ENCODE results near the gene FSTL5.

DNA sequence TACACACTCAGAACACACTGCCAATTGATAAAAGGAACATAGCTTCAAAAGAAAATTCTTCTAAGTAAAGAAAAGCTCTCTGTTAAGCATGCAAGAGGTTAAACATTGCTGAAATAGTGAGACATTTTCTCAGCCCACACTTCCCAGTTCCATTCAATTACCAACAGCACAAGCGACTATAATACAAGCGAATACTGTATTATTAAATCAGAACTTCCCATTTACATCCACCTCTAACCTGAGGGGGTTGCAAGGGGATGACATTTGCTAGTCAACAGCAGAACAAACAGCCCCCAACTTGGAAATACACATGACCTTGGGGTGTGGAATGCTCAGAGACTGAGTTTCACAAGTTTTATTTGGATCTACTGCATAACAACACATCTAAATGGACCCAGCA, 1.1 kb downstream of the FSTL5 start:
- TF ChIP-seq, protein P1, sequence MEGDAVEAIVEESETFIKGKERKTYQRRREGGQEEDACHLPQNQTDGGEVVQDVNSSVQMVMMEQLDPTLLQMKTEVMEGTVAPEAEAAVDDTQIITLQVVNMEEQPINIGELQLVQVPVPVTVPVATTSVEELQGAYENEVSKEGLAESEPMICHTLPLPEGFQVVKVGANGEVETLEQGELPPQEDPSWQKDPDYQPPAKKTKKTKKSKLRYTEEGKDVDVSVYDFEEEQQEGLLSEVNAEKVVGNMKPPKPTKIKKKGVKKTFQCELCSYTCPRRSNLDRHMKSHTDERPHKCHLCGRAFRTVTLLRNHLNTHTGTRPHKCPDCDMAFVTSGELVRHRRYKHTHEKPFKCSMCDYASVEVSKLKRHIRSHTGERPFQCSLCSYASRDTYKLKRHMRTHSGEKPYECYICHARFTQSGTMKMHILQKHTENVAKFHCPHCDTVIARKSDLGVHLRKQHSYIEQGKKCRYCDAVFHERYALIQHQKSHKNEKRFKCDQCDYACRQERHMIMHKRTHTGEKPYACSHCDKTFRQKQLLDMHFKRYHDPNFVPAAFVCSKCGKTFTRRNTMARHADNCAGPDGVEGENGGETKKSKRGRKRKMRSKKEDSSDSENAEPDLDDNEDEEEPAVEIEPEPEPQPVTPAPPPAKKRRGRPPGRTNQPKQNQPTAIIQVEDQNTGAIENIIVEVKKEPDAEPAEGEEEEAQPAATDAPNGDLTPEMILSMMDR (conservative IDR thresholded peaks at IDR 0.05; ENCODE audit: low read depth in 2 of 2): no peak
- TF ChIP-seq EZH2phosphoT487 (IDR thresholded peaks at IDR 0.05; ENCODE audit: unreplicated experiment): no peak
- TF ChIP-seq POLR2AphosphoS5 (IDR thresholded peaks at IDR 0.05; ENCODE audit: low read depth): no peak
- TF ChIP-seq REST (IDR thresholded peaks at IDR 0.05; ENCODE audit: unreplicated experiment): no peak
- TF ChIP-seq JUNB (IDR thresholded peaks at IDR 0.05; ENCODE audit: unreplicated experiment): no peak
- TF ChIP-seq NANOG (IDR thresholded peaks at IDR 0.05; ENCODE audit: borderline replicate concordance): no peak
